HG03558 (cell line): ENCODE measurements around the gene BCAN.

Experiments used
- ATAC-seq: cut with Tn5 transposase; IDR thresholded peaks from one replicate; pipeline ENCODE4 v1.9.1; 2021; ENCODE audit warnings: moderate number of reproducible peaks; ENCODE audit not compliant: unreplicated experiment; ENCODE audit errors: extremely low read depth

BCAN gene

DNA sequence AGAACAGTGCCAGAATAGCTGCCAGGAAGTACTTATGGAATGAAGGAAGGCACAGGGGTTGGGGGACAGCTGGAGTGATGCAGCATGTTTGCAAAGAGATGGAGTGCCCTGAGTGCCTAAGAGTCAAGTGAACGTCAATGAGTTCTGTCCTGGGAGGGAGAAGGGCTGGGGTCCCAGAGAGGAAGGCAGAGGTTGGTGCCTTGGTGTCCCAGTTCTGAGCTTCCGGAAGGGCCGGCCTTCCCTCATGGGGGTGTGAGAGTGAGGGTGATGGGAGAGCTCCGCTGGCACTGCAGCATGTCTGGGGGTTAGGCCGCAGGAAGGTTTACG, 17.7 kb downstream of the BCAN start:
- ATAC-seq, result no peak

DNA sequence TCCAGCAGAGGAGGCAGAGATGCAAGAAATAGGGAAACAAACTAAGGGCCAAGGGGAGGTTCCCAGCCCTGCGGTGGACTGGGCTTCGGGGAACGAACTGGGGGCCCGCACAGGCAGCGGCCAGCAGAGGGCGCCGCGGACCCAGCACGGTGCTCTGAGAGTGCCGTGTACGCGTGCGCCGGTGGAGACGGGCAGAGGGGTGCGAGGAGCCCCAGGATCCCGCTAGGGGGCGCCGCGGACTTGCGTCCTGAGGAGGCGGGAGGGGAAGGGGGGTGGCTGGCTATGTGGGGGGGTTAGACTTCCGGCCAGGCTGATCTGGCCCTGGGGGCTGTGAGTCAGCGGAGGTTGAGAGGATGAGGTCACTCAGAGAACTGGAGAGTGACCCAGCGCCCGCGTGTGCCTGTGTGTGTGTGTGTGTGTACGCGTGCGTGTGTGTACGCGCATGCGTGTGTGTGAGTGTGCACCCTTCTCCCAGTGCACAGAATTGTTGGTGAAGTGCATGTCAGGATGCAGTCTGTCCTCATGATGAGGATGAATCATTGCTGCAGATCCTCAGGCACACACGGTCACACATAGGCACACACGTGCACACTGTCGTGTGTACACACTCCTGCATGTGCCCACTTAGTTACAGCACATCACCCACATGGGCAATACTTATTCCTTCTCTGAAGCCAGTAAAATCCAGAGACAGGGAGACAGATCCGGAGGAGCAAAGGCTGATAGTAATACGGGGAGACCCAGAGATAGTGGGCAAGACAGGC, 18.3 kb downstream of the BCAN start:
- peak; percentile 56 for ATAC-seq

DNA sequence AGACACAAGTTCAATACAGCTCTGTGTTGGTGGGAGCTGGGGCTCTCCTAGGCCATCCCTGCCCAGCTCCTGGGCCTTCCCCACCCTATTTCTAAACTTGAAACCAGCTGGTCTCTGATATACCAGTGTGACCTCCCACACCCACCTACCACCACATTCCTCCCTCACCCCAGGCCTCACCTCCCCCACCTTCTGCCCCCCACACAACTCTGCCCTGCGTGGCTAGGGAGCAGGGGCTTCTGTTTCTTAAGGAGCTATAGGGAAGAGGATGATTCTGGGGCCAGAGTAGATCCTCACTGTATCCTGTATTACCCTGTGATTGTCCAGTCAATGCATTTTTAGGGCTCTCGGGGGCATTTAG, 18.8 kb downstream of the BCAN start:
- no peak for ATAC-seq

DNA sequence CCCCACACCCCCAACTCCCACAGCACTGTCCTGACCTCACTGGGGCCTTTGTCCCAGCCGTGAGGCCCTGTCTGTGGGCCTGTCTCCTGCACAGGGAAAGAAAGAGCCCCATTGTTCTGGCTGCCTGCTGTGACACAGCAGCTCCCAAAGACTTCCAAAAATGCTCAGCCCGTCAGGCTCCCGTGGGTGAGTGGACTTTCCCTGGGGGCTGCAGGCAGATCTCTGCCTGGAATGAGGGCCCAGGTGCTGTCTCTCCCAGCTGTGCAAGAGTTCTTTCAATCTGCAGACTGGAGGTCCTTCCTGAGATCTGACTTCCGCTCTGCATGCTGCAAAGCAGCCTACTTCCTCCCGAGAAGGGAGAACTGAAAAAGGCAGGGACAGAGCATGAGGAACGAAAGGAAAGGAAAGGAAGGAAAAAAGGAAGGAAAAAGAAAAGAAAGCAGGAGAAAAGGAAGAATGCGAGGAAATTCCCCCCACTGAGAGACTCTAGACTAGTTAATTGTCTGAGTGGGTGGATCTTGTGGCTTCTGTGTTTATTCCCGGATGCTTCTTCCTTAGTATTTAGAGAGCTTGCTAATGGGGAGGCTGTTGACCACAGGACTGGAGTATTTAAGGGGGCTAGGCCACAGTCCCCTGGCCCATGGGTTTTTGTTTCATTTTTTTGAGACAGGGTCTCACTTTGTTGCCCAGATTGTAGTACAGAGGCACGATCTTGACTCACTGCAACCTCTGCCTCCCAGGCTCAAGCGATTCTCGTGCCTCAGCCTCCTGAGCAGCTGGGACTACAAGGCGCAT, 20.3 kb downstream of the BCAN start:
- no peak for ATAC-seq

DNA sequence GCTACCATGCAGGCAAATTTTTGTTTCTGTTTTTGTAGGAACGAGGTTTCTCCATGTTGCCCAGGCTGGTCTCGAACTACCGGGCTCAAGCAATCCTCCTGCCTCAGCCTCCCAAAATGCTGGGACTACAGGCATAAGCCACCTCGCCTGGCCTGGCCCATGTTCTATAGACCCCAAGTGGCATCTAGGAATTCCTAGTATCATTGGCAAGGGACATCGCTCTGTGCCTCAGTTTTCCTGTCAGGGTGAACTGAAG, 20.8 kb downstream of the BCAN start:
- ATAC-seq, result no peak

DNA sequence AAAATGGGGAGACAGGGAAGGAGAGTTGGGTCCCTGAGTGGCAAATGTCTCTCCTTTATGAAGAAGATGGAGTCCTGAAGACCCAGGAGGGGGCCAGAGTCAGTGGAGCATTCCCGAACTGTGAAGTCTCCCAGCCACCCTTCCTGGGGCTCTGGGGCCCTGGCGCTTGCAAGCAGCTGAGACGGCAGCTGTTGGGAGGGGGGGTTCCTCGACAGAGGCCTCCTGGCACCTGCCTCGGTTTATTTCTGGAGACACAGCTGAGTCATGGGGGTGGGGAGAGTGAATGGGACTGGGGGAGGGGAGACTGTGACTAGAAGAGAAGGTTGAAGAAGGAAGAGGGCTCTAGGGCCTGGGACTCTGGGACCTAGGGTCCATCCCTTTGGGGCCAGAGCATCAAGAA, 21.3 kb downstream of the BCAN start:
- no peak for ATAC-seq

DNA sequence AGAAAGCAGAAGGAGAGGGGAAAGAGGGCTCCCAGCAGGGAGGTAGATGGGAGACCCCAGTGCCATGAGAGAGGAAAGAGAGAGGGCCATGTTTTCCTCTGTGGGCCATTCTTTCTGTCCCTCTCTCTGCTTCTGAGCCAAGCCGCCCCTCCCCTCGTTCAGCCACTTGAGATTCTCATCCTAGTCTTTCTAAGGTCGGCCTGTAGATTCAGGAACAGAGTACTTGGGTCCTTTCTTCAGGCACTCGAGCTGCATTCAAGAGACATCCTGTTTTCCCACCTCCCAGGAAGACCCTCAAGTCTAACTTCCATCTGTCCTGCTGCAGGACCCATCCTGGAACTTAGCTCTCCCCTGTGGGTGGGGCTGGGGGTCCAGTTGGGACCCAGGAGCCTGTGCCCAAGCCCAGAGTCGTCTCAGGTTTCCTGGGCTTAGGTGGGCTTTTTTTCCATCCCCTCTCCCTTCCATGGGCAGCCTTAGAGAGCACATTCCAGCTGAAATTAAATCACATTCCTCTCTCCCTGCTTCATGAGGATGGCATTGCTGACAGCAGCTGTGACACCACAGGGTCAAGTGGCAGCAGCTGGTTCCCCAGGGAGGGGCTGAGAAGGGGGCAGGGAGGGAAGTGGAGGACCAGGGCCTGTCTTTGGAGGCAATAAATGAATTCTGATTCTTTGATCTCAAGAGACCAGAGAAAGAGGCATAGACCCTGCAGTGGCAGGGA, 22.3 kb downstream of the BCAN start:
- ATAC-seq, result no peak

DNA sequence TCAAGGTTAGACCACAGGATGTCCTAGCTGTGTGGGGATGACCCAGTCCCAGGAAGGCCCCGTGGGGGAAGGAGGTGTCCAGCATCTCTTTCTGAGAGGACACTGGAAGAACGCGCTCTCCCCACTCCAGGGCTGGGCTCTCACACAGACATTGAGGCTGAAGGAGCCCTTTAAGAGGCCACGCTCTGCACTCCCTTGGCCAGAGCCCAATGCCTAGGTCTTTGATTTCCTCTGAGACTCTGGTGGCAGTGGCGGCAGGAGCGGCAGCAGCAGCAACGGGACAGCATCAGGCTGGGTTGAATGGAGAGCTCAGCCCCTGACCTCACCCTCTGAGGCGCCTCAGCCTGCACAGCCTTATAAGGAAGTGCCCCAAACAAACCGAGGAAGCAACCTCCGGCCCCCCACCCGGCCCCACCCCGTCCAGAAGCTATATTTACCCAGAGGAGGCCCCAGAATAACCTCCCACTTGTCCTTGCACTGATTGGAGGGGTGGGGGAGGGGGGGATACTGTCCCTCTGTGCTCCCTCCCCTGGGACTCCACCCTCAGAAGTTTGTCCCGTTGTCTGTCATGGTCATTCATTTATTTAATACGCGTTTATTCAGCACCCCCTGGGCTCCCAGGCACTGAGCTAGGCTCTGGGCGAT, 23.0 kb downstream of the BCAN start:
- no peak for ATAC-seq

DNA sequence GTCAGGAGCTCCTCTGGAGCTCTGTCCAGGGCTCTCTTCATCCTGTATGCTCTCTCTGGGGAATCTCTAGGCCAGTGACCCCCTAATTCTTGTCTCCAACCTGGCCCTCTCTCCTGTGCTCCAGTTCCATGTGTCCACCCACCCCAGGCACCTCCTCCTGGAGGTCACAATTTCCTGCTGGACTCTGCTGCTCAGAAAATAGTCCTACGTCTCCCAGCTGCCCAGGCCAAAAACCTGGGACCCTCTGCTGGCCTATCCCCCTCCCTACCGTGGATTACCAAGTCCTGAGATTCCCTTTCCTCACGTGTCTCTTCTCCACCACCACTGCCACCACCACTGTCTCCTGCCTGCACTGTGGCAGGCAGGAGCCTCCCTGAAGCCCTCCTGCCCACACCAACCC, 23.6 kb downstream of the BCAN start:
- ATAC-seq, result no peak

DNA sequence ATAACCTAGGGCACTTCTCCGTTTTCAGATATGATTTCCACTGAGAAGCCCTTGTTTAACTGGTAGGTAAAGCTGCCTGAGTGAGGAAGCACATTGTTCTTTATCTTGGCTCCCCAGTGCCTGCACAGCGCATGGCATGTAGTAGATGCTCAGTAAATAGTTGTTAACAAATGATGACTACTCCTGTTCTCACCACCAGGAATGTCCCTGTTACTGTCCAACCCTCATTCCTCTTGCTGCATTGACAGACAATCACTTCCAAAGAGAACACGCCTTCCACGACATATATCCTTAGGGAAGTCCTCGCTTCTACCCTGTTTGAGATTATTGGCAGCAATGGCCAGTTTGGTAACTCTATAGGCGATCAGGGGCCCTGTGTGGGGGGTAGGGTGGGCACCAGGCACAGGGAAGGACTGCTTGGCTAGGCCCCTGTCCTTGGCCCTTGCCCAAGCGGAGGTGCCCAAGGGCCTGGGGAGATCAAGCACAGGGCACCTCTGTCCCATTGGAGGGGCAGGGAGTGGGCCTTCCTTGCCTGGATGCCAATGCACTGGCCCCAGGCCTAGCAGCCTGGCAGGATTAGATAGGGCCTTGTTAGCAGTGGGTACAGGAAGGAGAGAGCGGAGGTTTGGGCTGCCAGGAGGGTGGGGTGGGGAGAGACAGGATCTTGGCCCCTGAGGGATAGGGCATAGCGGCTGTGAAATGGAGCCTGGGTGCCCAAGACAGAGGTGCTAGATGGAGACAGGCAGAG, 25.1 kb downstream of the BCAN start:
- ATAC-seq, result no peak

DNA sequence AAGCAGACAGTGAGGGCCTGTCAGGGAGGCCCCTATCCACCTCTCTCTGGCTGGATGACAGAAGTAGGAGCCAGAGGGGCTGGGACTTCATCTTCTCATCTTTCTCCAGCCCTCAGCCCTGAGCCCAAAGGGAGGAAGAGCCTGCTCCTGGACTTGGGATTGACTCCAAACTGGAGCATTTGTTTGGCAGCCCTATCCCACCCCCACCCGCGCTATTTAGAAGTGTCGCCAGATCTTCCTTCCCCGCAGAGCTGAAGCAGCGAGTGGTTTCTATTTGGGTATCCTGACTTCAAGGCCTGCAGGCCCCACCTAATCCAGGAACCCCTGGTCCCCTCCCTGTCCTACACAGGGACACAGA, 25.7 kb downstream of the BCAN start:
- ATAC-seq, result no peak

DNA sequence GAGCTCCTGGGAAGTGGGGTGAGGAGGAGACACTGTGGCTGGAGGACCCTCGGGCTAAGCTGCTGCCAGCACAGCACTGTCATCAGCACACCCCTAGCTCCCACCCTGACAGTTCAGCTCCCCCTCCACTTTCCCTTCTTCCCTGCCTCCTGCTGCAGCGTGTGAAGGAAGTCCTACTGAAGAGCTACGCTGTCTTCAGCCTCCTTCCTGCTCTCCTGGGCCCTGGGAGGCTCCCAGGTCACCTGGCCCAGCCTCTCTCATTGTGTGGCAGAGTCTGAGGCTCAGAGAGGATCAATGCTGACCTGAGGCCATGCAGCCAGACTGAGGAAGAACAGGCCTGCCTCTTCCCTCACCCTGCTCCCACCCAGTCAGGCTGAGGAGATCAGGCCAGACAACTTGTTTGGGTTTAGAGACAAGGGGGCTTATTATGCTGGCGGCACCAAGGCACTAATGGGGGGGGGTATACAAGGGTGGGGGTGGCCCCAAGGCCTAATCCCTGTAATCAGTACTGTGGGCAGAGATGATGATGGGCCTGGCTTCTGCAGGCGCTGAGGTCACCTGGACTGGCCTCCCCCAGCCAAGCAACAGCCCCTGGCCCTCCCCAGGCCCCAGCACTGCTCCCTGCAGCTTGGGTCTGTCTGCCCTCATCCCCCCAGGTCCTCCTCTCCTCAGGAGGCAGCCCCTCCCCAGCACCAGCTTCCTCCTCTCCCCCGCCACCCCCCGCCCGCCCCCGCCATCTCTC, 26.2 kb downstream of the BCAN start:
- ATAC-seq, result no peak

DNA sequence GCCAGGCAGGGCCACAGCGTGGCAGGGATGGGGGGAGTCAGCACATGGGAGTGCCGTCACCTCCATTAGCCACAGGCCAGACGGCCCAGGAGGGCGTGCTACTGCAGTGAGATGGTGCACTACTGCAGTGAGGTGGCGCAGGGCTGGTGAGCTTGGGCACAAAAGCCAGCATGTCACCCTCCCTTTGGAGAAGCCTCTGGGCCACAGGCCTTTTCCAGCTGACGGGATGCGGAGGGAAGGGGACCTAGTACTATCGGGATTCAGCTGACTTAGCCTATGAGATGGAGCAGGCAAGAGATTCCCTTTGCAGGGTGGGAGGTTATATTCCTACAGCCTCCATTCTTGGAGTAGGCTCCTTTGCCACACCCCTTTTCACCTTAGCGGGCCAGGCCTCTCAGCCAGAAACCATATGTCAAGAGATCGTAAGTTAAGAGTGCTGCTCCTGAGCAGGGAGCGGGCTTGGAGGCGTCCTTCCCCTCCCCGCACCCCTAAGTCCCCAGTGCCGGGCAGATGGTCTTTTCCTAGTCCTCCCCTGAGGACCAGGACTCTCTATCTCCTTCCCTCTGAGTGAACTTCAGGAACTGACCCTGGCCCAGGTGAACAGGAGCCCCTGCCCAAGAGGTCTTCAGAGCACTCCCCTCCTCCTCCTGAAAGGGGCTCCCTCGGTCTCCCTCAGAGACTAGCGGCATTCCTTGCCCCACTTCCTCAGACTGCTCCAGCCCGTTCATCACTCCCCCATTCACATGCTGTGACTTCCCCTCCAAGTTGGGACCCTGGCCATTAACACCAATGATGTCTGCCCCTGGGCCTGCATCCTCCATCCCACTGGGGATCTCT, 27.1 kb downstream of the BCAN start:
- ATAC-seq, result no peak

DNA sequence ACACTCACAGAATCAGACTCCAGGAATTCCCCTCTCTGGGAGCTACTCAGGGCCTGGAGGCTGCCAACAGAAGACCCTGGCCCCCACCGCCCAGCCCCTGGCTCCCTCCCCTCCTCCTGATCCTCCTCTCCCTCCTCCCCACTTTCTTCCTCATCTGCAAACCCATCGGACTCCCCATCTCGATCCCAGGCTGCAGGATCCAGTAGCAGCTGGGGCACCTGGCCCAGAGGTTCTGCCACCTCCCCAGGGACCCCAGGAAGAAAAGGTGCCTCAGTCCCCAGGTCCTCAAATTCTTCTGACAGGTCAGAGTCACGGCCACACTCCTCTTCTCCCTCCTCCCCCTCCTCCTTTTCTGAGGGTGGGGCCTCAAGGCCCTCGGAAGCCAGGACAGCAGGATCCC, 27.9 kb downstream of the BCAN start:
- no peak for ATAC-seq

DNA sequence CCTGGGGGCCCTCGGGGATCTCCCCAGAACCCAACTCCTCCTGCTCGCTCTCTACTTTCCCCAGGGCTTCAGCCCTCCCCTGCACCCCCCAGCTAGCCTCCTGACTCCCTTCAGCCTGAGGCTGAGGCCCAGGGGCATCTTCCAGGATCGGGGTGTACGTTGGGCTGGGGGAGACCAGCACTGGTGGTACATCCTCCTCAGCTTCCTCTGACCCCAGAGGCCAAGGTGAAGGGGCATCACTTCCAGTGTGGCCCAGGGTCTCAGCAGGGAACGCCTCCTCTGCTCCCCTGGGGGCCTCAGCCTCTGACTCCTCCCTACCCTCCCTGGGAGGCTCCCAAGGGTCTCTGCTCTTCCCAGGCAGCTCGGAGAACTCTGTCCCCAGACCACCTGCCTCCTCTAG, 28.4 kb downstream of the BCAN start:
- ATAC-seq, result no peak

DNA sequence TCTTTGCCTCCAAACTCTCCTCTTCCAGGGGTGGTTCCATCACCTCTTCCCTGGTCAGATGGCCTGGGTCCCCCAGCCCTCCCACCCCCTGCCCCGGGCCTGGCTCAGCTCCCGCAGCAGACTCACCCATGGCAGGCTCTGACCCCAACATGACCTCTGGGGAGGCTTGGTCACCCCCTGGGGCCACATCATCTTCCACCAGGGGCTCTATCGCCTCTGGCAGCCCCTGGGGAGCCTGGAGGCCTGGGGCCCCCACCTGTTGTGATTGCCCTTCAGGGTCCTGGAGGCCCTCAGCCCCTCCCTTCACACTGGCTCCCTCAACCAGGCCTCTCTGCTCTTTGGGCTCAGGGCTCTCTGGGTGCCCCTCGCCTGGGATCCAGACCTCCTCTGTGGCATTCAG, 28.9 kb downstream of the BCAN start:
- ATAC-seq, result no peak

DNA sequence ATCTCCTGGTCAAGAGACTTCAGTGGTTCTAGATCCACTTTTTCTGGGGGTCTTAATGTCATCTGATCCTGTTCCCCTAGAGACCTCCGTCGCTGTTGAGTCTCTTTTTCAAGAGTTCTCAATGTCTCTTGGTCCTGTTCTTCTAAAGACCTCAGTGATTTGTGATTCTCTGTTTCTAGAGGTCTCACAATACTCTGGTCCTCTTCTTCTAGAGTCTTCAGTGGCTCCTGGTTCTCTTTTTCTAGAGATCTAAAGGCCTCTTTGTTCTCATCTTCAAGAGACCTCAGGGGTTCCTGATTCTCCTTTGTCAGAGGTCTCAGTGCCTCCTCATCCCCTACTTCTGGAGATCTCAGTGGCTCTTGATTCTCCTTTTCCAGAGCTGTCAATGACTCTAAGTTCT, 29.9 kb downstream of the BCAN start:
- no peak for ATAC-seq

DNA sequence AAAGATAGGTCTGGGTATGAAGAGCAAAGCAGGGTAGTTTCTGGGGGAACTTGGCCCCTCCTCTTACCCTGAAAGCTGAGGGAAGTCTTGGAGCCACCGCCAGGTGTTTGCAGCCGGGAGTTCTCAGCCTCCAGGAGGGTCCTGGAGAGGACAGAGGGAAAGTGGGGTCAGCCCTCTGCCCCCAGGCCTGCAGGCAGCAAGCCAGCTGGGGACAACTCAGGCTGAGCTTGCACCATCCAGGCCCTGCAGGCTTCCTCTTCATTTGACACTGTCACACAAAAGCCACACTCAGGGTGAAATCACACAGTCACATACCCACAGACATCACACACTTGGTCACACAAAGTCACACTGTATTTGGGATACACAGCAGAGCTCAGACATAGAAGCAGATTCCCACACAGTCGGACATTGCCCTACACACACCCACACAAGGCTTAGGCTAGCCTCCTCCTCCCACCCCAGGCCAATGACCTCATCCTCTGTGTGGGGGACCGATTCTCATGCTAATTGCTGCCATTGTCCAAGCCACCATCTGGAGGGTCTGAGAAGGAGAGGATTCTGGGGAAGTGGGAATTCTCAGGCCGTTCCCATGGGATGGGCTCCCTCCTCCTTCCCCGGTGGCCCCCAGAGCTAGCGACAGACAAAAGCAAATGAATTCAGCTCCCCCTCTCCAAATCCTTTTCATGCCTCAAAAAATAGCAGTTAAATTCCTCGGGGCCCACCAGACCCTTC, 31.6 kb downstream of the BCAN start:
- no peak for ATAC-seq
